GM12801 (cell line): ENCODE measurements around the gene PLEKHA7.

Source experiments
- CTCF ChIP-seq: IDR thresholded peaks from one replicate; pipeline ENCODE4 v1.5.1; 2011; ENCODE audit warnings: control low read depth; ENCODE audit not compliant: insufficient read length; ENCODE audit errors: extremely low read depth

The PLEKHA7 gene

GRCh38 chr11:17014321-17014832, at the start of gene PLEKHA7:
Gene PLEKHA7 (minus strand): TSS chr11:17014414. CDS start chr11:17014401, 13 bp downstream.
- no peak for TF ChIP-seq CTCF

- TF ChIP-seq CTCF: no peak
Observed at GRCh38 chr11:17063171-17064002, 49.2 kb upstream of the PLEKHA7 start.

DNA sequence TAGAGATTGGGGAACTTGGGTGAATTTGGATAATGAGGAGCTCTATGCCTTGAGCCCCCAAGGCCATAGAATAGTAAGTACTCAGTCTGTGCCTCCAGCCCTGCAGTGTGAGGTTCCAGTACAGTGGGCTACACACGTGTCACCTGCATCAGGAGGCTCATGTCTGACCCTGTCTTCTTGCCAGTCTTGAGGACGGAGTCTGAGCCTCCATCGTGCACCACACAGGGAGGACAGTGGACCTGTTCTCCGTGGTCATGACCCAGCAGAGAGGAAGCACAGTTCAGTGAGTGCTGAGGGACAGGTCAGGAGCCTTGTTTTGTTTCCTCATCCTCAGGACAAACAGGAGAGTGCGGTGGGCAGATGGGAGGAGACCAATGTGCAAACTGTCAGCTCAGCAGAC, 32.5 kb upstream of the PLEKHA7 start:
- TF ChIP-seq CTCF: no peak

- no peak for TF ChIP-seq CTCF
Observed at GRCh38 chr11:17036666-17037658, 22.7 kb upstream of the PLEKHA7 start.

DNA sequence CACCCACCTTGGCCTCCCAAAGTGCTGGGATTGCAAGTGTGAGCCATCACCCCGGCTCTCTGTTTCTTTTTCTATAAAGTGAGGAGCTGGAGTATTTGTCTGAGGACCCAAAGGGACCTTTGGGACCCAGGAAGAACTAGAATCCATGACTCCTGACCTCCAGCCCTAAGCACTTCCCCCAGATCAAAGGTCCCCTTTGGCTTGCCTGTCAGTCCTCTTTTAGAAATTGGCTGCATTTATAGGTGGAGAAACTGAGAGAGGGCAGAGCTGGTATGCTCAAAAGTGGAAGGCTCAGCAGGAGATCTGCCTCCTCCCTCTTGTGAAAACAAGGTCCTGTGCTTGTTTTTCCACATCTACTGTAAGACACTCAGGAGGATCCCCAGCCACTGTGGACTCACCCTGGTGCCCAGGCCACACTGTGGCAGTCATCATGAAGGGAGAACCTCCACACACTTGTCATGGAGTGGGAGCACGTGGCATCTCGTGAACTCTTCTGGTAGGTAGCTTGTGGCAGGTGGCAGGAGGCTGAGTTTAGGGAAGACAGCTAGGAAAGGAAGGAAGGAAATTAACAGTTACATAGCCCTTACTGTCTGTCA, 12.4 kb upstream of the PLEKHA7 start:
- TF ChIP-seq CTCF: no peak

DNA sequence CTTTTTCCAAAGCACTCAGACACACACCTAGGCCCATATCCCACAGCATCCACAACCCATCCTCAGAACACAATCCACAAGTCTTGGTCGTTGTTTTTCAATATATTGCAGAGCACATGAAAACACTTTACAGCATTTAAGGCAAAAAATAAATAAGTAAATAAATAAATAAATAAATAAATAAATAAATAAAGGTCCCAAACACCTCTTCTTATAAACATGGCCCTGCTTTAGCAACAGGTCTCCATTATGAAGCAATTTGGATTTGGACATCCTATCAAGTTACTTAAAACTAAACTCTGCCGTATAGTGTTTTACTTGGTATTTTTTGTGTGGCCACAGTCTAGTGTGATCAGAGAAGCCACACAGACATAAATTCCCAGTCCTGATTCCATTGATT, 10.7 kb upstream of the PLEKHA7 start:
- TF ChIP-seq CTCF: no peak

DNA sequence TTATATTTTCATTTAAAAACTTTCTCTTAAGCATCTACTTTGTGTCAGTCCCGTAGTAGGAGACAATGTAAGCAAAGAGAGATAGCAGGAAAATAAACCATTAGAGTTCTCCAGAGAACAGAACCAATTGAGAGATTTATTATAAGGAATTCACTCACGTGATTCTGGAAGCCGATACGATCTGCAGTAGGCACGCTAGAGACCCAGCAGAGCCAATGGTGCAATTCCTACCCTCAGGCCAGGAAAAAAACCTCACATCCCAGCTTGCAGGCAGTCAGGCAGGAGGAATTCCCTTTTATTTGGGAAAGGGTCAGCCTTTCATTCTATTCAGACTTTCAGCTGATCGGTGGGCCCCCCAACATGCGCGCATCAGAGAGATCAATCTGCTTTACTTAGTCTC, 7.3 kb upstream of the PLEKHA7 start:
- no peak for TF ChIP-seq CTCF
